ENCODE measurements around the gene YWHAG.

The YWHAG gene

DNA sequence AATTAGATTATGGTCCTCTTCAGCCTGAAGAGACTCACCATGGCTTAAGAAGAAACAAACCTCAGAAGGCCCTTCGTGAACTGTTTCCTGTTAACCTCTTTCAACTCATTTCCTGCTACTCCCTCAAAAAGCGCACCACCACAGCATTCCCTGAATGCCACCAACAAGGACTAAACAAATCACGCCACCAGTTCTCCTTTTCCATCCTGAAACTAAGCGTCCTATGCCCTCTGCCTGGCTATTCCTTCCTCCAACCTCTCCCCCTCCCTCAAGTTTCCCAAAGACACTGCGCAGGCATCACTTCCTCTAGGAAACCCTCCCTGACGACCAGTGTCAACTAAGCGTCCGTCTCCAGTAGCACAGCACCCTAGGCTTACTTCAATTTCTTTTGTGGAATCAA is 12.0 kb downstream of the YWHAG start:
- H3K4me1 ChIP-seq (ENCODE audit: low read depth, poor library complexity, severe bottlenecking): peaks cover 44% of the 10 kb centered on the region
- H3K9ac ChIP-seq: no peak overlapping the region
- TF ChIP-seq, protein P1, sequence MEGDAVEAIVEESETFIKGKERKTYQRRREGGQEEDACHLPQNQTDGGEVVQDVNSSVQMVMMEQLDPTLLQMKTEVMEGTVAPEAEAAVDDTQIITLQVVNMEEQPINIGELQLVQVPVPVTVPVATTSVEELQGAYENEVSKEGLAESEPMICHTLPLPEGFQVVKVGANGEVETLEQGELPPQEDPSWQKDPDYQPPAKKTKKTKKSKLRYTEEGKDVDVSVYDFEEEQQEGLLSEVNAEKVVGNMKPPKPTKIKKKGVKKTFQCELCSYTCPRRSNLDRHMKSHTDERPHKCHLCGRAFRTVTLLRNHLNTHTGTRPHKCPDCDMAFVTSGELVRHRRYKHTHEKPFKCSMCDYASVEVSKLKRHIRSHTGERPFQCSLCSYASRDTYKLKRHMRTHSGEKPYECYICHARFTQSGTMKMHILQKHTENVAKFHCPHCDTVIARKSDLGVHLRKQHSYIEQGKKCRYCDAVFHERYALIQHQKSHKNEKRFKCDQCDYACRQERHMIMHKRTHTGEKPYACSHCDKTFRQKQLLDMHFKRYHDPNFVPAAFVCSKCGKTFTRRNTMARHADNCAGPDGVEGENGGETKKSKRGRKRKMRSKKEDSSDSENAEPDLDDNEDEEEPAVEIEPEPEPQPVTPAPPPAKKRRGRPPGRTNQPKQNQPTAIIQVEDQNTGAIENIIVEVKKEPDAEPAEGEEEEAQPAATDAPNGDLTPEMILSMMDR (conservative IDR thresholded peaks at IDR 0.05; ENCODE audit: low read depth, low read length): no peak
- H3K79me2 ChIP-seq (ENCODE audit: insufficient read depth, low read depth): peaks cover 98% of the 10 kb centered on the region
- H3K36me3 ChIP-seq (ENCODE audit: insufficient read depth): peaks cover 16% of the 10 kb centered on the region; the same call in 1 of the 2 replicates
- no peak overlapping the region for H3K4me3 ChIP-seq (IDR thresholded peaks at IDR 0.05; ENCODE audit: insufficient read depth, low read depth, low read length)
- H3K27ac ChIP-seq: no peak overlapping the region
- H3K27me3 ChIP-seq (ENCODE audit: insufficient read depth, low read depth): no peaks in the 10 kb centered on the region
- H2AFZ ChIP-seq (ENCODE audit: low read depth): no peak overlapping the region
- H3K4me2 ChIP-seq: no peak overlapping the region
- peaks cover 43% of the 10 kb centered on the region for H4K20me1 ChIP-seq (ENCODE audit: insufficient read depth)

DNA sequence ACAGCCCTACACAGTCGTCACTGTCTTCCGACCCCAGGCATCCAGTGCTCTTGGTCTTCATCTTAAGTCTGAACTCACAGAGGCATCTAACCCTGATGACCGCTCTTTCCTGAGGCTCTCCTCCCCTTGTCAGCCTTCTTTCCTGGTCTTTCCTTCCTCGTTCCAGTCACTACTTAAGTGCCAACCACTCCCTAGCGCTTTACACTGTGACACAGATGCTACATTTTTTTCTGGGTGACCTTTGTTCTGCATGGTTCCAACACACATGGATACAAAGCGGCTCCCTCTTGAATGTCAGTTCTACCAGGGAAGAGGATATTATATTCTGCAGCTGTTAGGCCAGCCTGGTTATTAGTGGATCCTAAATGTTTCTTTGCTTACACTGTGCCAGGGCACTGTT is 12.7 kb downstream of the YWHAG start:
- H3K27me3 ChIP-seq (ENCODE audit: insufficient read depth, low read depth): no peaks in the 10 kb centered on the region
- H3K4me1 ChIP-seq (ENCODE audit: low read depth, poor library complexity, severe bottlenecking): peaks cover 51% of the 10 kb centered on the region
- peaks cover 16% of the 10 kb centered on the region; the same call in 1 of the 2 replicates for H3K36me3 ChIP-seq (ENCODE audit: insufficient read depth)
- H4K20me1 ChIP-seq (ENCODE audit: insufficient read depth): peaks cover 40% of the 10 kb centered on the region
- H3K4me3 ChIP-seq (IDR thresholded peaks at IDR 0.05; ENCODE audit: insufficient read depth, low read depth, low read length): no peak overlapping the region
- H3K4me2 ChIP-seq: no peak overlapping the region
- H2AFZ ChIP-seq (ENCODE audit: low read depth): no peak overlapping the region
- no peak overlapping the region for H3K27ac ChIP-seq
- peaks cover 98% of the 10 kb centered on the region for H3K79me2 ChIP-seq (ENCODE audit: insufficient read depth, low read depth)
- no peak overlapping the region for H3K9ac ChIP-seq
- TF ChIP-seq, protein P1 (conservative IDR thresholded peaks at IDR 0.05; ENCODE audit: low read depth, low read length): no peak

DNA sequence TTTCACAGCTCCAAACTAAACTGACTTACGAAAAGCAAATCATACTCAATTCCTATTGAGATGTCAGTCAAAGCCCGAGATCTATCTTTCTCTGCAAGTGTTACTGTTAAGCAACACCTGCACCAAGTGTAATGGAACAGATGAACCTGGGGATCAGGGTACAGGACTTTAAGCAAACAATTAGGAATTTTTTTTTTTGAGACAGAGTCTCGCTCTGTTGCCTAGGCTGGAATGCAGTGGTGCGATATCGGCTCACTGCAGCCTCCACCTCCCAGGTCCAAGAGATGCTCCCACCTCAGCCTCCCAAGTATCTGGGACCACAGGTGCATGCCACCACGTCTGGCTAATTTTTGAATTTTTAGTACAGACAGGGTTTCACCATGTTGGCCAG is 14.9 kb downstream of the YWHAG start:
- no peak overlapping the region for H3K27ac ChIP-seq
- H3K79me2 ChIP-seq (ENCODE audit: insufficient read depth, low read depth): peaks cover 98% of the 10 kb centered on the region
- H4K20me1 ChIP-seq (ENCODE audit: insufficient read depth): peaks cover 37% of the 10 kb centered on the region
- no peak overlapping the region for H2AFZ ChIP-seq (ENCODE audit: low read depth)
- H3K4me3 ChIP-seq (IDR thresholded peaks at IDR 0.05; ENCODE audit: insufficient read depth, low read depth, low read length): no peak overlapping the region
- peaks cover 61% of the 10 kb centered on the region for H3K4me1 ChIP-seq (ENCODE audit: low read depth, poor library complexity, severe bottlenecking)
- no peak overlapping the region for H3K9ac ChIP-seq
- TF ChIP-seq, protein P1 (conservative IDR thresholded peaks at IDR 0.05; ENCODE audit: low read depth, low read length): no peak
- peaks cover 16% of the 10 kb centered on the region; the same call in 1 of the 2 replicates for H3K36me3 ChIP-seq (ENCODE audit: insufficient read depth)
- no peak overlapping the region for H3K4me2 ChIP-seq
- no peaks in the 10 kb centered on the region for H3K27me3 ChIP-seq (ENCODE audit: insufficient read depth, low read depth)

DNA sequence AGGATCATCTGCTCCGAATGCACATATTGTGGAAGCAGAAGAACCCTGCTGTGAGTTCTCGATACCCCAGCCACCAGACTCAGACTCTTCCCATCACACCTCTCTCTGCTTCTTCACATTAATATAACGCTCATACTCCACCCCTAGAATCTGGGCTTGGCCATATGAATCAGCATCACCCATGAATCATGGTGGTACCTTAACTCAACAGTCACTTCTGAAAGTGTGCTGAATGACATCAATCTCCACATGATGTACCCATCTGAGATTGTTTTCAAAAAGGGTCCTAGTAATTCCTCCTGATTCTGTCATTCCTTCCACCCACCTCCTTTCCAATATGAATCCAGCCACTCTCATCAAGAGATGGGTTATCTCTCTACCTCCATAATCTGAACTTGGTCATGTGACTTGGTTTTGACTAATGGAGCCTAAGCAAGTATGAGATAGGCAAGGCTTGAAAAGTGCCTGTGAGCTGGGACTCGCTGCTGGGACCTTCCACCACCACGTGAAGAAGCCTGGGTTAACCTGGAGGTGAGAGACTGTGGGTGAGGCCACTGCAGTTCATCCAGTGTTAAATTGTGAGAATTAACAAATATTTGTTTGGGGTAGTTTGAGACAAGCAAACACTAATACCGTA is 15.4 kb downstream of the YWHAG start:
- Histone ChIP-seq H2AFZ (ENCODE audit: low read depth) (no peak overlapping the region), H3K27me3 (ENCODE audit: insufficient read depth, low read depth) (no peaks in the 10 kb centered on the region), H3K9ac (no peak overlapping the region), H3K4me2 (no peak overlapping the region), H3K4me3 (IDR thresholded peaks at IDR 0.05; ENCODE audit: insufficient read depth, low read depth, low read length) (no peak overlapping the region), H3K27ac (no peak overlapping the region), H3K79me2 (ENCODE audit: insufficient read depth, low read depth) (peaks cover 98% of the 10 kb centered on the region), H3K36me3 (ENCODE audit: insufficient read depth) (peaks cover 21% of the 10 kb centered on the region; the same call in 1 of the 2 replicates), H4K20me1 (ENCODE audit: insufficient read depth) (peaks cover 37% of the 10 kb centered on the region), H3K4me1 (ENCODE audit: low read depth, poor library complexity, severe bottlenecking) (peaks cover 66% of the 10 kb centered on the region)
- TF ChIP-seq, protein P1 (conservative IDR thresholded peaks at IDR 0.05; ENCODE audit: low read depth, low read length): no peak
